Measurements from ENCODE around the gene KRIT1.

DNA sequence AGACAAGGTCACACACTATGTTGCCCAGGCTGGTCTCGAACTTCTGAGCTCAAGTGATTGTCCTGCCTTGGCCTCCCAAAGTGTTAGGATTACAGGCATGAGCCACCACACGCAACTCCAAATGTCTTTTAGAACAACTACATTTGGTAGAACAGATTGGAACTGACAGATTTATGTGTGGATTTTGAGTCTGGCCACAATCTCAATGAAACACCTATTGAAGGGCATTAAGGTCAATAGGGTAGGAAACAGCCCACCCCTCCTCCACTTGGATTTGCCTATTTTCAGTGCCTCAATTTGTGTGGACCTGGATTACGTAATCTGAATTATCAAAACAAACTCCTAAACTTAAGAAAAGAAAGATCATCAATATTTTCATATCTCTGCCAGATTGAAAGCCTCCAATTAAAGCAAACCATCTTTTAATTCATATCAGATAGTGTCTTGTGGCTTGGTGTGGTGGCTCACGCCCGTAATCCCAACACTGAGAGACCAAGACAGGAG, 95.9 kb downstream of the KRIT1 start:
- no peak for TF ChIP-seq CTCF (IDR thresholded peaks at IDR 0.05)
- TF ChIP-seq POLR2A (IDR thresholded peaks at IDR 0.05), result no peak

Data from stomach (tissue), 4 donors.